Fibroblast of lung (primary cell): ENCODE data around the gene ANKRD34B. TPM values are rescaled to one million over a fixed set of nuclear protein-coding genes. Genes with fewer than 3 reads are reported as not detected.
A peak's percentile ranks its signal among the peaks of the same experiment; 100 is the strongest.

Source experiments
- DNase-seq, 2 donors: peaks; one replicate each; pipeline versions ENCODE4 v3.0.0 to v3.0.0-alpha.2; 2010; ENCODE audit warnings: low read depth in 2 of 2
- H2AFZ ChIP-seq: 2 replicates; pipeline ENCODE4 v1.5.1; 2012; ENCODE audit warnings: low read length, control low read depth, inconsistent platforms
- H3K27ac ChIP-seq: 2 replicates; pipeline ENCODE4 v1.5.1; 2011; ENCODE audit warnings: low read length, control low read depth; ENCODE audit not compliant: insufficient read depth
- H3K27me3 ChIP-seq: 2 replicates; pipeline ENCODE4 v1.5.1; 2011; ENCODE audit warnings: mild to moderate bottlenecking, low read length; ENCODE audit not compliant: control insufficient read depth, insufficient read depth
- H3K36me3 ChIP-seq: 2 replicates; pipeline ENCODE4 v1.5.1; 2011; ENCODE audit warnings: low read length; ENCODE audit not compliant: control insufficient read depth, insufficient read depth
- H3K4me1 ChIP-seq: 2 replicates; pipeline ENCODE4 v1.5.1; 2011; ENCODE audit warnings: low read length; ENCODE audit not compliant: control insufficient read depth, insufficient read depth; ENCODE audit errors: extremely low read depth
- H3K4me2 ChIP-seq: 2 replicates; pipeline ENCODE4 v1.5.1; 2011; ENCODE audit warnings: low read length, control low read depth; ENCODE audit not compliant: insufficient read depth; ENCODE audit errors: extremely low read depth
- H3K4me3 ChIP-seq, 4 experiments: fragments of 200-600 bp in 1 of 4; sonication (generic) in 1 of 4; replicated peaks in 1 of 4; 2 replicates each; pipeline ENCODE4 v1.5.1; 2011 to 2016; ENCODE audit warnings: low read length in 4 of 4, low read depth in 3 of 4, mild to moderate bottlenecking in 3 of 4, control low read depth in 2 of 4, inconsistent platforms in 1 of 4, mixed read lengths in 1 of 4; ENCODE audit not compliant: insufficient read depth in 1 of 4; ENCODE audit errors: control extremely low read depth in 1 of 4
- H3K79me2 ChIP-seq: 2 replicates; pipeline ENCODE4 v1.5.1; 2012; ENCODE audit warnings: mild to moderate bottlenecking, low read length, inconsistent platforms; ENCODE audit not compliant: control insufficient read depth, insufficient read depth
- H3K9ac ChIP-seq: 2 replicates; pipeline ENCODE4 v1.5.1; 2011; ENCODE audit warnings: mild to moderate bottlenecking, low read length, control low read depth; ENCODE audit not compliant: insufficient read depth
- H3K9me3 ChIP-seq: 2 replicates; pipeline ENCODE4 v1.5.1; 2012; ENCODE audit warnings: low read depth, low read length; ENCODE audit not compliant: control insufficient read depth, insufficient read depth
- H4K20me1 ChIP-seq: 2 replicates; pipeline ENCODE4 v1.5.1; 2011; ENCODE audit warnings: low read length; ENCODE audit not compliant: control insufficient read depth, insufficient read depth; ENCODE audit errors: extremely low read depth
- EZH2 ChIP-seq: IDR thresholded peaks from 2 replicates; pipeline ENCODE4 v1.5.1; 2012; ENCODE audit warnings: low read length, control low read depth, mild to moderate bottlenecking; ENCODE audit errors: missing control alignments
- polyA plus RNA-seq, 2 donors: library from polyadenylated mRNA; depleted of rRNA in 1 of 2; stranded (reverse) in 1 of 2; unstranded in 1 of 2; fragments of >200 nt; gene quantifications; 2 replicates each; pipeline ENCODE4 v1.2.1, GENCODE V29; 2011 to 2012; ENCODE audit warnings: missing spikeins in 1 of 2
- total RNA-seq: library from RNA; depleted of rRNA; stranded (reverse); fragments of >200 nt; gene quantifications from 2 replicates; pipeline ENCODE4 v1.2.1, GENCODE V29; 2014
- TF ChIP-seq, protein P1 (sequence below), 2 donors: IDR thresholded peaks in 1 of 2; conservative IDR thresholded peaks in 1 of 2; 1 replicate in 1 of 2; 2 replicates in 1 of 2; pipeline ENCODE4 v1.5.1; 2011 to 2012; ENCODE audit warnings: low read length in 2 of 2, control low read depth in 1 of 2, inconsistent platforms in 1 of 2, low read depth in 1 of 2, mild to moderate bottlenecking in 1 of 2

ANKRD34B gene
- total and polyA plus RNA-seq, 2 donors (not counting 1 experiment from before 2014, with no cell fraction given), result not detected

DNA sequence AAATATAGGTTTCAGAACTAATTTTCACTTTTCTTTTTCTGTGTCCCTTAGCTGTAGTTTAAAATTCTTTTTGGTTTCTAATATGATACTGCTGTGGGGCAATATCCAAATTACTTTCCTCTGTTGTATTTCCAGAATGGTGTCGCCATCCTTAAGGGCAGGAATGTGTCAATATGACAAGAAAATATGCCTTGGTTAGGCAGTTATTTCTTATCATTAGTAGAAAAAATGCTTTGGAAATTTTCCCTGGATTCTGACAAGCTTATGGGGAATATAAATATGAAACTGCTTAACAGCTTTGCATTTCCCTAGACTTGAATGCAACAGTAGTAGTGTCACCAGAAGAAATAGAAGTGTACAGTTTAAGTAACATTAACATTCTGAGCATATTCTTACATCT is 29.4 kb downstream of the ANKRD34B start:
- Histone ChIP-seq H3K4me2 (no peak overlapping the region), H3K4me3 (no peak overlapping the region), H3K9me3 (no peaks in the 10 kb centered on the region), H3K4me1 (no peaks in the 10 kb centered on the region), H2AFZ (no peak overlapping the region), H3K79me2 (no peaks in the 10 kb centered on the region), H4K20me1 (no peaks in the 10 kb centered on the region), H3K9ac (no peak overlapping the region), H3K36me3 (no peaks in the 10 kb centered on the region), H3K27ac (no peak overlapping the region), H3K27me3 (no peaks in the 10 kb centered on the region)
- no peak for TF ChIP-seq EZH2
- TF ChIP-seq, protein P1, sequence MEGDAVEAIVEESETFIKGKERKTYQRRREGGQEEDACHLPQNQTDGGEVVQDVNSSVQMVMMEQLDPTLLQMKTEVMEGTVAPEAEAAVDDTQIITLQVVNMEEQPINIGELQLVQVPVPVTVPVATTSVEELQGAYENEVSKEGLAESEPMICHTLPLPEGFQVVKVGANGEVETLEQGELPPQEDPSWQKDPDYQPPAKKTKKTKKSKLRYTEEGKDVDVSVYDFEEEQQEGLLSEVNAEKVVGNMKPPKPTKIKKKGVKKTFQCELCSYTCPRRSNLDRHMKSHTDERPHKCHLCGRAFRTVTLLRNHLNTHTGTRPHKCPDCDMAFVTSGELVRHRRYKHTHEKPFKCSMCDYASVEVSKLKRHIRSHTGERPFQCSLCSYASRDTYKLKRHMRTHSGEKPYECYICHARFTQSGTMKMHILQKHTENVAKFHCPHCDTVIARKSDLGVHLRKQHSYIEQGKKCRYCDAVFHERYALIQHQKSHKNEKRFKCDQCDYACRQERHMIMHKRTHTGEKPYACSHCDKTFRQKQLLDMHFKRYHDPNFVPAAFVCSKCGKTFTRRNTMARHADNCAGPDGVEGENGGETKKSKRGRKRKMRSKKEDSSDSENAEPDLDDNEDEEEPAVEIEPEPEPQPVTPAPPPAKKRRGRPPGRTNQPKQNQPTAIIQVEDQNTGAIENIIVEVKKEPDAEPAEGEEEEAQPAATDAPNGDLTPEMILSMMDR (conservative IDR thresholded peaks at IDR 0.05 in 1 of 2, IDR thresholded peaks at IDR 0.05 in 1 of 2; ENCODE audit: low read depth in 1 of 2, low read length in 2 of 2), result no peak
- DNase-seq, result peak in 1 of 2 donors; percentile 17

DNA sequence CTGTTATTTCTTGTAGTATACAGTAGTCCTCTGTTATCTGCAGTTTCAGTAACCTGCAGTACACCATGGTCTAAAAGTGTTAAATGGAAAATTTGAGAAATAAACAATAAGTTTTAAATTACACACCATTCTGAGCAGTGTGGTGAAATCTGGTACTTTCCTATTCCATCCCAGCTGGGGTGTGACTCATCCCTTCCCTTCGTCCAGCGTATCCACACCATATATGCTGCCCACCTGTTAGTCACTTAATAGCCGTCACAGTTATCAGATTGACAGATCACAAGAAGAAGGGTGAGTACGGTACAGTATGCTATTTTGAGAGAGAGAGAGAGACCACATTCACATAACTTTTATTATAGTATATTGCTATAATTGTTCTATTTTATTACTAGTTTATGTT is 53.3 kb downstream of the ANKRD34B start:
- H2AFZ ChIP-seq, result no peak overlapping the region
- H3K9ac ChIP-seq, result no peak overlapping the region
- no peaks in the 10 kb centered on the region for H3K36me3 ChIP-seq
- no peak overlapping the region for H3K4me3 ChIP-seq
- peak; percentile 57 to 91 for DNase-seq
- no peak overlapping the region for H3K4me2 ChIP-seq
- H3K27ac ChIP-seq, result no peak overlapping the region
- H3K79me2 ChIP-seq, result no peaks in the 10 kb centered on the region
- no peaks in the 10 kb centered on the region for H3K4me1 ChIP-seq
- H4K20me1 ChIP-seq, result no peaks in the 10 kb centered on the region
- no peaks in the 10 kb centered on the region for H3K9me3 ChIP-seq
- no peaks in the 10 kb centered on the region for H3K27me3 ChIP-seq
- TF ChIP-seq, protein P1 (conservative IDR thresholded peaks at IDR 0.05 in 1 of 2, IDR thresholded peaks at IDR 0.05 in 1 of 2; ENCODE audit: low read depth in 1 of 2, low read length in 2 of 2), result no peak
- no peak for TF ChIP-seq EZH2

GRCh38 chr5:80509362-80509761 is 60.7 kb downstream of the ANKRD34B start:
- Histone ChIP-seq H3K9me3 (no peaks in the 10 kb centered on the region), H3K4me3 (no peak overlapping the region), H3K79me2 (no peaks in the 10 kb centered on the region), H3K4me2 (no peak overlapping the region), H3K9ac (no peak overlapping the region), H2AFZ (no peak overlapping the region), H3K36me3 (no peaks in the 10 kb centered on the region), H3K4me1 (no peaks in the 10 kb centered on the region), H3K27ac (no peak overlapping the region), H3K27me3 (no peaks in the 10 kb centered on the region), H4K20me1 (no peaks in the 10 kb centered on the region)
- no peak for TF ChIP-seq EZH2
- TF ChIP-seq, protein P1 (conservative IDR thresholded peaks at IDR 0.05 in 1 of 2, IDR thresholded peaks at IDR 0.05 in 1 of 2; ENCODE audit: low read depth in 1 of 2, low read length in 2 of 2), result no peak
- DNase-seq, result no peak
